H1 (cell line): Measurements from ENCODE around the gene PTGDS. TPM values are rescaled to one million over a fixed set of nuclear protein-coding genes. Genes with fewer than 3 reads are reported as not detected.

Experiments used
- CTCF ChIA-PET: fragments of 300-600 bp; sonication (Branson Sonifier 250); formaldehyde crosslinking; loops from one replicate; lab custom pipeline; 2021; ENCODE audit not compliant: partially characterized antibody; lab: Charles Lee
- POLR2A ChIA-PET: fragments of 300-600 bp; sonication (Branson Sonifier 250); formaldehyde crosslinking; loops from one replicate; lab custom pipeline; 2021; ENCODE audit warnings: inconsistent platforms; ENCODE audit not compliant: partially characterized antibody; lab: Charles Lee
- DNase-seq, 2 experiments: peaks; one replicate each; pipeline versions ENCODE4 v3.0.0 to v3.0.0-alpha.2; 2010 to 2022; ENCODE audit warnings: low spot score in 2 of 2, low read depth in 1 of 2, mixed read lengths in 1 of 2
- FAIRE-seq: peaks from 2 replicates; lab custom pipeline; 2011; peaks lifted over from hg19 to GRCh38; lab: Jason Lieb, UNC
- H2AFZ ChIP-seq: 2 replicates; pipeline ENCODE4 v1.8.1; 2012; ENCODE audit warnings: low read length, inconsistent platforms
- H2AK5ac ChIP-seq: 2 replicates; pipeline ENCODE4 v1.6.1; 2013; ENCODE audit warnings: low read depth, low read length
- H2BK120ac ChIP-seq: replicated peaks from 2 replicates; pipeline ENCODE3; 2013; ENCODE audit warnings: low read depth, low read length, inconsistent platforms
- H2BK12ac ChIP-seq: 2 replicates; pipeline ENCODE4 v1.6.1; 2013; ENCODE audit warnings: low read depth, low read length
- H2BK15ac ChIP-seq: 2 replicates; pipeline ENCODE4 v1.6.1; 2013; ENCODE audit warnings: low read length
- H2BK20ac ChIP-seq: 2 replicates; pipeline ENCODE4 v1.6.1; 2013; ENCODE audit warnings: low read length
- H2BK5ac ChIP-seq: 2 replicates; pipeline ENCODE4 v1.6.1; 2013; ENCODE audit warnings: low read depth, low read length
- H3K14ac ChIP-seq: 2 replicates; pipeline ENCODE4 v1.6.1; 2013; ENCODE audit warnings: inconsistent platforms; ENCODE audit not compliant: insufficient read length
- H3K18ac ChIP-seq: 2 replicates; pipeline ENCODE4 v1.6.1; 2013; ENCODE audit warnings: low read length; ENCODE audit errors: extremely low read depth
- H3K23ac ChIP-seq: 2 replicates; pipeline ENCODE4 v1.6.1; 2013; ENCODE audit warnings: inconsistent platforms; ENCODE audit not compliant: insufficient read length
- H3K23me2 ChIP-seq: 2 replicates; pipeline ENCODE4 v1.6.1; 2013; ENCODE audit warnings: low read depth, low read length
- H3K27ac ChIP-seq: 2 replicates; pipeline ENCODE4 v1.6.1; 2011; ENCODE audit warnings: low read depth, low read length, inconsistent platforms
- H3K27me3 ChIP-seq, 4 experiments: replicated peaks in 1 of 4; 1 replicate in 1 of 4; 2 replicates in 3 of 4; pipeline versions ENCODE4 v1.6.1 to v1.8.1; 2011 to 2013; ENCODE audit warnings: low read length in 3 of 4, mild to moderate bottlenecking in 3 of 4, inconsistent platforms in 2 of 4, mixed read lengths in 2 of 4, moderate library complexity in 1 of 4; ENCODE audit not compliant: control insufficient read depth in 3 of 4, insufficient read depth in 3 of 4; ENCODE audit errors: extremely low read depth in 1 of 4
- H3K36me3 ChIP-seq, 4 experiments: 2 replicates each; pipeline versions ENCODE4 v1.6.1 to v1.8.1; 2011 to 2013; ENCODE audit warnings: mild to moderate bottlenecking in 4 of 4, low read length in 3 of 4, moderate library complexity in 2 of 4, control low read depth in 1 of 4, inconsistent platforms in 1 of 4; ENCODE audit not compliant: insufficient read depth in 4 of 4, control insufficient read depth in 2 of 4
- H3K4ac ChIP-seq: replicated peaks from 2 replicates; pipeline ENCODE3; 2013; ENCODE audit warnings: low read length, low read depth, mixed read lengths, inconsistent platforms; ENCODE audit not compliant: insufficient read length
- H3K4me1 ChIP-seq, 4 experiments: replicated peaks in 1 of 4; 1 replicate in 1 of 4; 2 replicates in 3 of 4; pipeline versions ENCODE4 v1.6.1 to v1.8.1; 2011 to 2013; ENCODE audit warnings: low read length in 3 of 4, inconsistent platforms in 2 of 4, mixed read lengths in 1 of 4; ENCODE audit not compliant: insufficient read depth in 4 of 4, control insufficient read depth in 3 of 4
- H3K4me2 ChIP-seq, 2 experiments: 2 replicates each; pipeline versions ENCODE4 v1.6.1 to v1.8.1; 2011 to 2013; ENCODE audit warnings: low read depth in 2 of 2, low read length in 2 of 2, control low read depth in 1 of 2, inconsistent platforms in 1 of 2, mild to moderate bottlenecking in 1 of 2; ENCODE audit not compliant: insufficient read depth in 1 of 2
- H3K4me3 ChIP-seq, 4 experiments: fragments of 200-600, 300-600 bp in 1 of 4; sonication (generic), shearing (Covaris generic), sonication (Bioruptor Twin) in 1 of 4; 2 replicates each; pipeline versions ENCODE4 v1.5.1 to v1.8.1; 2011 to 2016; ENCODE audit warnings: low read length in 4 of 4, low read depth in 3 of 4, control low read depth in 2 of 4, inconsistent platforms in 2 of 4, mild to moderate bottlenecking in 2 of 4, mixed read lengths in 1 of 4, moderate library complexity in 1 of 4; ENCODE audit not compliant: insufficient read depth in 2 of 4; ENCODE audit errors: extremely low read depth in 1 of 4
- H3K56ac ChIP-seq: replicated peaks from 2 replicates; pipeline ENCODE3; 2013; ENCODE audit warnings: low read depth, mild to moderate bottlenecking, mixed read lengths, low read length, inconsistent platforms; ENCODE audit not compliant: insufficient read length
- H3K79me1 ChIP-seq: 2 replicates; pipeline ENCODE4 v1.6.1; 2013; ENCODE audit warnings: low read depth, low read length, control low read depth
- H3K79me2 ChIP-seq, 2 experiments: 2 replicates each; pipeline versions ENCODE4 v1.6.1 to v1.8.1; 2012 to 2013; ENCODE audit warnings: low read length in 2 of 2, mild to moderate bottlenecking in 2 of 2, inconsistent platforms in 1 of 2; ENCODE audit not compliant: insufficient read depth in 2 of 2, control insufficient read depth in 1 of 2
- H3K9ac ChIP-seq, 4 experiments: replicated peaks in 1 of 4; 1 replicate in 1 of 4; 2 replicates in 3 of 4; pipeline versions ENCODE4 v1.6.1 to v1.8.1; 2011 to 2013; ENCODE audit warnings: low read depth in 3 of 4, low read length in 3 of 4, control low read depth in 2 of 4, mild to moderate bottlenecking in 2 of 4, moderate library complexity in 2 of 4, inconsistent platforms in 1 of 4; ENCODE audit errors: extremely low read depth in 1 of 4
- H3K9me3 ChIP-seq, 2 experiments: 2 replicates each; pipeline versions ENCODE4 v1.6.1 to v1.8.1; 2012 to 2013; ENCODE audit warnings: mild to moderate bottlenecking in 2 of 2, moderate library complexity in 2 of 2, control low read depth in 1 of 2, inconsistent platforms in 1 of 2, low read depth in 1 of 2, low read length in 1 of 2, mixed read lengths in 1 of 2; ENCODE audit not compliant: insufficient read depth in 2 of 2
- H4K20me1 ChIP-seq, 2 experiments: replicated peaks in 1 of 2; 2 replicates each; pipeline versions ENCODE3 to v1.8.1; 2011 to 2013; ENCODE audit warnings: inconsistent platforms in 2 of 2, low read length in 2 of 2, mild to moderate bottlenecking in 1 of 2; ENCODE audit not compliant: insufficient read depth in 2 of 2, control insufficient read depth in 1 of 2
- H4K5ac ChIP-seq: 2 replicates; pipeline ENCODE4 v1.6.1; 2013; ENCODE audit warnings: low read length, low read depth, mixed read lengths, inconsistent platforms; ENCODE audit not compliant: insufficient read length
- H4K8ac ChIP-seq: 2 replicates; pipeline ENCODE4 v1.8.0; 2013; ENCODE audit warnings: mild to moderate bottlenecking, moderate library complexity, low read length, inconsistent platforms; ENCODE audit not compliant: insufficient read depth; ENCODE audit errors: extremely low read depth
- H4K91ac ChIP-seq: replicated peaks from 2 replicates; pipeline ENCODE3; 2013; ENCODE audit warnings: low read length, mixed read lengths, inconsistent platforms; ENCODE audit not compliant: insufficient read length
- NRF1 ChIP-seq: IDR thresholded peaks from 2 replicates; pipeline ENCODE4 v1.6.1; 2011; ENCODE audit warnings: mild to moderate bottlenecking, low read depth, low read length, improper control_type of control experiment
- PHF8 ChIP-seq: fragments of 200-600 bp; sonication (generic); conservative IDR thresholded peaks from 2 replicates; pipeline ENCODE4 v1.7.1; 2012; ENCODE audit warnings: low read depth, mild to moderate bottlenecking, inconsistent platforms, low read length, moderate library complexity
- SP1 ChIP-seq: IDR thresholded peaks from 2 replicates; pipeline ENCODE4 v1.6.1; 2011; ENCODE audit warnings: low read depth, low read length
- TEAD4 ChIP-seq: IDR thresholded peaks from 2 replicates; pipeline ENCODE4 v1.6.1; 2012; ENCODE audit warnings: low read depth, low read length, inconsistent platforms, mixed read lengths
- WGBS, 2 experiments: shearing (Covaris generic) in 1 of 2; methylation state at CpG; one replicate each; pipeline versions ENCODE4 v1.1.6 to v1.1.7; 2013 to 2015; ENCODE audit warnings: low lambda C conversion rate in 2 of 2, mixed read lengths in 2 of 2, inconsistent platforms in 1 of 2, low coverage in 1 of 2, missing lambda C conversion rate in 1 of 2; ENCODE audit not compliant: insufficient replicate concordance in 2 of 2, insufficient coverage in 1 of 2, insufficient read length in 1 of 2; ENCODE audit errors: extremely low coverage in 1 of 2, missing lambda C conversion rate in 1 of 2; 5-methylcytosine and 5-hydroxymethylcytosine counted together
- polyA plus RNA-seq, 7 experiments: library from polyadenylated mRNA; depleted of rRNA in 3 of 7; stranded (reverse) in 5 of 7; unstranded in 2 of 7; fragments of >200 nt in 5 of 7; fragments of 200-250 nt in 2 of 7; gene quantifications; 1 replicate in 5 of 7; 2 replicates in 1 of 7; 4 replicates in 1 of 7; pipeline versions ENCODE4 v1.2.1 to v1.2.3, GENCODE V29; 2011 to 2013; ENCODE audit warnings: missing spikeins in 2 of 7, mixed read lengths in 2 of 7
- total RNA-seq: library from RNA; stranded (reverse); fragmentation: NEBNext Ultra II Directional; extraction: Animal tissue kit (Norgen Biotek cat#: 25700); gene quantifications from 2 replicates; pipeline ENCODE4 v1.2.1, GENCODE V29; 2021

Gene PTGDS
- total and polyA plus RNA-seq, 2 of the 8 experiments (the other 6 are each of a cell fraction or from before 2014, with no cell fraction given), result 1.7 to 2.3 TPM

DNA sequence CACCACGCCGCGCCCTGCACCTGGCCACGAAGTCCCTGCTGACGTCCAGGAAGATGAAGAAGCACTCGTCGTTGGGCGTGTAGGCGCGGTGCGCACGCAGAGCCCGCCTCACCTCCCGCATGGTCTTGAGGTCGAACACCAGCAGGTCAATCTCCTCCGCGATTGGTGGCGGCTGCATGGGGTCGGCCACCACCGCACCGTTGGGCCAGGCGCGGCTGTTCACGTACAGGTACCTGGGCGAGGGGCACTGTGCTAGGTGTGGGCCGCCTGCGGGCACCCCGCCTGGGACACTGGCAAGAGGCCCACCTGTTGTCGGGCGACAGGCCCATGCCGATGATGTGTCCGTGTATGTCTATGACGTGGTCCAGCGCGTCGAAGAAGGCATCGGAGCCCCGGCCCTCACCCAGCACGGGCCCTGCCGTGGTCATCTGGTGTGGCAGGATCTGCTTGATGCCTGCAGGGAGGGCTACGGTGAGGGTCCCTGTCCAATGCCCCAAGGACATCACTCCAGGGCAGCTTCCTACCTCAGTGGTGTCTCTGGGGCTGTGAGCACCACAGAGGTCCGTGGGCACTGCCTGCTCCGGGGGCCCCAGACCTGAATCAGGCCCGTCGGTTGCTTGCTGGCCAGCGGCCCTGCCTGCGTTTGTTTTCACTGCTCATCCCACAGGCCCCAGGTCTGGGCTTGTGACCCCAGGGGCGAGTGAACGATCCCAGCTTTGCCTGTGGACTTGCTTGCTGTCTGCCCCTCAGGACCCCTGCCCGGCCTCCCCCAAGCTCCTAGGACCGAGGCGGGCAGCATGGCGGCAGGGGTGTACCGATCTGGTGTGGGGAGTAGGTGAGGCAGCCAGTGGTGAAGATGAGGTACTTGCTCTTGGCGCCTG is 35.8 kb upstream of the PTGDS start:
- no peak overlapping the region for H3K18ac ChIP-seq
- H3K4ac ChIP-seq, result no peak overlapping the region
- WGBS, 2 experiments, result 93% methylated on average over 43 of the region's 55 CpGs; no CpG with 5 or more reads in 1 of the 2 experiments
- H3K23ac ChIP-seq, result no peak overlapping the region
- no peak overlapping the region for H2AK5ac ChIP-seq
- peaks cover 12 to 34% (median 16%) of the 10 kb centered on the region in 4 experiments; a peak in 7 of 8 replicates for H3K36me3 ChIP-seq
- no peak overlapping the region for H2BK5ac ChIP-seq
- peaks cover 0 to 11% (median 7%) of the 10 kb centered on the region in 4 experiments; a peak in 5 of 7 replicates for H3K4me1 ChIP-seq
- peaks cover 7 to 32% of the 10 kb centered on the region in 2 experiments for H4K20me1 ChIP-seq
- ChIA-PET CTCF (no interaction called here), POLR2A (interaction anchor here (0.7 to 1.0 kb wide), 3 partner anchors 11 to 82 kb away, joined by 3 to 4 read pairs (median 3); no protein-coding TSS in a partner anchor)
- no peak overlapping the region for H2BK12ac ChIP-seq
- H3K23me2 ChIP-seq, result peaks cover 5% of the 10 kb centered on the region; the same call in 1 of the 2 replicates
- H3K9me3 ChIP-seq, result no peaks in the 10 kb centered on the region
- H3K79me1 ChIP-seq, result no peaks in the 10 kb centered on the region; the same call in 1 of the 2 replicates
- FAIRE-seq (no peak), DNase-seq (no peak)
- no peak overlapping the region for H2BK120ac ChIP-seq
- H2AFZ ChIP-seq, result no peak overlapping the region
- no peak overlapping the region for H4K91ac ChIP-seq
- no peak overlapping the region for H4K5ac ChIP-seq
- H2BK20ac ChIP-seq, result no peak overlapping the region
- no peak overlapping the region for H3K56ac ChIP-seq
- no peaks in the 10 kb centered on the region for H3K27me3 ChIP-seq
- H3K4me3 ChIP-seq, result no peak overlapping the region
- no peak overlapping the region for H3K4me2 ChIP-seq
- no peak overlapping the region for H3K9ac ChIP-seq
- no peak overlapping the region for H3K14ac ChIP-seq
- H3K79me2 ChIP-seq, result peaks cover 0 to 3% of the 10 kb centered on the region in 2 experiments; a peak in 1 of 4 replicates
- TF ChIP-seq TEAD4, result no peak
- TF ChIP-seq PHF8, result no peak
- no peak for TF ChIP-seq NRF1
- TF ChIP-seq SP1, result no peak
- no peak overlapping the region for H3K27ac ChIP-seq
- H2BK15ac ChIP-seq, result no peak overlapping the region
- H4K8ac ChIP-seq, result no peak overlapping the region
